ENCODE results near the gene ENOX1. TPM values are rescaled to one million over a fixed set of nuclear protein-coding genes. Genes with fewer than 3 reads are reported as not detected.
A peak's percentile ranks its signal among the peaks of the same experiment; 100 is the strongest.

The ENOX1 gene
- total RNA-seq, 1 donor from 2014 or later, result 0.79 TPM

DNA sequence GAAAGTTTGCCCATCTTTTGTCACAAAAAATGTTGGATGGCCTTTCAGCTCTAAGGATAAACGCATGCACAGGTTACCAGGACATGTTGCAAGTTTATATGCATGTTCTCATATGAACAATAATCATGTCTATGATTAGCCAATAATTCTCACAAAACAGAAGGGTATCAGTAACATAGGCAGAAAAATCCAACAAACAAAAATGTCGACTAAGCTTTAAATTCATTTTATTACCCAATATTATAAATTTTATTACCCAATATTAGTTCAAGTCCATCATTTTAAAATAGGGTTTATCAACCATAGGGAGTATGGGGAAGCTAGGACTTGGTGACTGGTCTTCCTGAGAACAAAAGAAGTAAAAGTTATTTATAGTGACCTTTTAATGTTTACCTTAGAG is 93.1 kb downstream of the ENOX1 start:
- no peaks in the 10 kb centered on the region for H3K36me3 ChIP-seq (ENCODE audit: control insufficient read depth, insufficient read depth, low read length)
- H3K4me3 ChIP-seq (ENCODE audit: low read depth, low read length), result no peak overlapping the region
- H3K27me3 ChIP-seq (ENCODE audit: control insufficient read depth, insufficient read depth, low read length), result no peaks in the 10 kb centered on the region
- TF ChIP-seq, protein P1, sequence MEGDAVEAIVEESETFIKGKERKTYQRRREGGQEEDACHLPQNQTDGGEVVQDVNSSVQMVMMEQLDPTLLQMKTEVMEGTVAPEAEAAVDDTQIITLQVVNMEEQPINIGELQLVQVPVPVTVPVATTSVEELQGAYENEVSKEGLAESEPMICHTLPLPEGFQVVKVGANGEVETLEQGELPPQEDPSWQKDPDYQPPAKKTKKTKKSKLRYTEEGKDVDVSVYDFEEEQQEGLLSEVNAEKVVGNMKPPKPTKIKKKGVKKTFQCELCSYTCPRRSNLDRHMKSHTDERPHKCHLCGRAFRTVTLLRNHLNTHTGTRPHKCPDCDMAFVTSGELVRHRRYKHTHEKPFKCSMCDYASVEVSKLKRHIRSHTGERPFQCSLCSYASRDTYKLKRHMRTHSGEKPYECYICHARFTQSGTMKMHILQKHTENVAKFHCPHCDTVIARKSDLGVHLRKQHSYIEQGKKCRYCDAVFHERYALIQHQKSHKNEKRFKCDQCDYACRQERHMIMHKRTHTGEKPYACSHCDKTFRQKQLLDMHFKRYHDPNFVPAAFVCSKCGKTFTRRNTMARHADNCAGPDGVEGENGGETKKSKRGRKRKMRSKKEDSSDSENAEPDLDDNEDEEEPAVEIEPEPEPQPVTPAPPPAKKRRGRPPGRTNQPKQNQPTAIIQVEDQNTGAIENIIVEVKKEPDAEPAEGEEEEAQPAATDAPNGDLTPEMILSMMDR (IDR thresholded peaks at IDR 0.05; ENCODE audit: insufficient read depth, low read length, severe bottlenecking), result no peak
- DNase-seq (ENCODE audit: low read depth) (no peak), FAIRE-seq (no peak)

DNA sequence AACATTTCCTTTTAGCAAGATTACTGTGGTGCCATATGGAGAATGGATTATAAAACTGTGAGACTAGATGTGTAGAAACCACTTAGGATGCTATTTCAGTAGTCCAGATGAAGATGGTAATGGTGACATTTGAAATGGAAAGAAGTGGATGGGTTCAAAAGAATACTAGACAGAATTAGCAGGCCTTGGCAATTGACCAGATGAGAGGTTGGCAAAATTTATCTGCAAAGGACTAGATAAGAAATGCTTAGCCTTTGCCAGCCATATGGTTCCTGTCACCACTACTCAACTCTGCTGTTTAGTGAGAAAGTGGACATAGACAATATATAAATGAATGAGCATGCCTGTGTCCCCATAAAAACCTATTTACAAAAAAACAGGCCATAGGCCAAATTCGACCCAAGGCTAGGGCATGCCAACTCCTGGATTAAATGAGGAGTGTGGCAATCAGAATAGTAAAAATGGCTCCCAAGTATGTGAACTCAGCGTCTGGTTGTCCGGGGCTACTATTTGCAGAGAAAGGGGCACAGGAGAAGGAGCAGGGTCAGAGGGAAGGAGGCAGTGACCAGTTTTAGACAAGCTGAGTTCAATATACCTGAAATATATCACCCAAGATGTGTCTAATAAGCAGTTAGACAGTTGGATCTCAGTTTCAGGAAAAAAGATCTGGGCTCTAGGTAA is 98.4 kb downstream of the ENOX1 start:
- FAIRE-seq, result no peak
- no peak for DNase-seq (ENCODE audit: low read depth)
- TF ChIP-seq, protein P1 (IDR thresholded peaks at IDR 0.05; ENCODE audit: insufficient read depth, low read length, severe bottlenecking), result no peak

GRCh38 chr13:43687038-43687437 is 99.7 kb downstream of the ENOX1 start:
- FAIRE-seq, result no peak
- H3K36me3 ChIP-seq (ENCODE audit: control insufficient read depth, insufficient read depth, low read length), result no peaks in the 10 kb centered on the region

More for the DNA sequence above, 98.4 kb downstream of the ENOX1 start:
- Histone ChIP-seq H3K27me3 (ENCODE audit: control insufficient read depth, insufficient read depth, low read length) (no peaks in the 10 kb centered on the region), H3K36me3 (ENCODE audit: control insufficient read depth, insufficient read depth, low read length) (no peaks in the 10 kb centered on the region), H3K4me3 (ENCODE audit: low read depth, low read length) (no peak overlapping the region)

DNA sequence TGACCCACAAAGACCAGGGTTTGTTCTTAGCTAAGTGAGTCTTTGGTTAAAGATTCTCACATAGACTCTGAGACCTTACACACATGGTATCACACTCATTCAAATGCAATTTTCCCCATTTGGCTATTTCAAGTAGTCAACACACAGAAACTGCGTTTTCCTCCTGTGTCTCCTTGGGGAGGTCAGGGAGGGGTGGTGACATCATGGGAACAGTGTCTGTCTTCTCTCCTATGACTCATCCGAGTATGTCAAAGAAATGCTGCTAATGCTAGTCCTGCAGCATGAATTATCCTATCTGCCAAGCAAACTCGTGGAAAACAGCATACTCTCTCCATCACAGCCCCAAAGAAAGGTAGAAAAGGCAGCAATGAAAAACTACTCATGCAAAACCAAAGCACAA is 100.2 kb downstream of the ENOX1 start:
- H3K36me3 ChIP-seq (ENCODE audit: control insufficient read depth, insufficient read depth, low read length), result no peaks in the 10 kb centered on the region
- DNase-seq (ENCODE audit: low read depth) (peak; percentile 80), FAIRE-seq (peak; percentile 7)

More at GRCh38 chr13:43687038-43687437, 99.7 kb downstream of the ENOX1 start:
- DNase-seq (ENCODE audit: low read depth), result no peak
- TF ChIP-seq, protein P1 (IDR thresholded peaks at IDR 0.05; ENCODE audit: insufficient read depth, low read length, severe bottlenecking), result no peak
- Histone ChIP-seq H3K4me3 (ENCODE audit: low read depth, low read length) (no peak overlapping the region), H3K27me3 (ENCODE audit: control insufficient read depth, insufficient read depth, low read length) (no peaks in the 10 kb centered on the region)

GRCh38 chr13:43684963-43685725 is 101.6 kb downstream of the ENOX1 start:
- Histone ChIP-seq H3K36me3 (ENCODE audit: control insufficient read depth, insufficient read depth, low read length) (no peaks in the 10 kb centered on the region), H3K4me3 (ENCODE audit: low read depth, low read length) (no peak overlapping the region), H3K27me3 (ENCODE audit: control insufficient read depth, insufficient read depth, low read length) (no peaks in the 10 kb centered on the region)
- DNase-seq (ENCODE audit: low read depth) (peak; percentile 50), FAIRE-seq (peak; percentile 70)
- TF ChIP-seq, protein P1 (IDR thresholded peaks at IDR 0.05; ENCODE audit: insufficient read depth, low read length, severe bottlenecking), result no peak

More for the DNA sequence above, 100.2 kb downstream of the ENOX1 start:
- Histone ChIP-seq H3K27me3 (ENCODE audit: control insufficient read depth, insufficient read depth, low read length) (no peaks in the 10 kb centered on the region), H3K4me3 (ENCODE audit: low read depth, low read length) (no peak overlapping the region)
- TF ChIP-seq, protein P1 (IDR thresholded peaks at IDR 0.05; ENCODE audit: insufficient read depth, low read length, severe bottlenecking), result no peak

All from bronchial epithelial cell (primary cell).